NCI-H146 (cell line): Measurements from ENCODE around the gene PSORS1C1.

ENCODE experiments used
- DNase-seq: peaks from one replicate; lab custom pipeline; 2025; lab: John Stamatoyannopoulos, UW

Gene PSORS1C1

GRCh38 chr6:31096215-31096614 is 18.4 kb upstream of the PSORS1C1 start:
- no peak for DNase-seq

GRCh38 chr6:31096656-31097055 is 17.9 kb upstream of the PSORS1C1 start:
- no peak for DNase-seq

DNA sequence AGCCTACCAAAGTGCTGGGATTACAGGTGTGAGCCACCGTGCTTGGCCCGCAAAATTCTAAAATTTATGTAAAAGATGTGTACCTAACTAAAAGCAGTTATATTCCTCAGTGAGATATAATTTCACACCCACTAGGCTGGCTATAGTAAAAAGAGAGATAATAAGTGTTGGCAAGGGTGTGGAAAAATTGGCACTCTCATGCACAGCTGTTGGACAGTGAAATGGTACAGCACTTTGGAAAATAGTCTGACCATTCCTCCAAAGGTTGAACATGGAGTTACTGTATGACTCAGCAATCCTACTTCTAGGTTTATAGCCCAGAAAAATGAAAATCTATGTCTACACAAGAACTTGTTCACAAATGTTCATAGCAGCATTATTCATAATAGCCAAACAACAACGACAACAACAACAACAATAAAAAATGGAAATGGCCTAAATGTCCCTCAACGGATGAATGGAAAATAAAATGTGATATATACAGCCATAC is 16.1 kb upstream of the PSORS1C1 start:
- no peak for DNase-seq

GRCh38 chr6:31103136-31103535 is 11.5 kb upstream of the PSORS1C1 start:
- DNase-seq = no peak

DNA sequence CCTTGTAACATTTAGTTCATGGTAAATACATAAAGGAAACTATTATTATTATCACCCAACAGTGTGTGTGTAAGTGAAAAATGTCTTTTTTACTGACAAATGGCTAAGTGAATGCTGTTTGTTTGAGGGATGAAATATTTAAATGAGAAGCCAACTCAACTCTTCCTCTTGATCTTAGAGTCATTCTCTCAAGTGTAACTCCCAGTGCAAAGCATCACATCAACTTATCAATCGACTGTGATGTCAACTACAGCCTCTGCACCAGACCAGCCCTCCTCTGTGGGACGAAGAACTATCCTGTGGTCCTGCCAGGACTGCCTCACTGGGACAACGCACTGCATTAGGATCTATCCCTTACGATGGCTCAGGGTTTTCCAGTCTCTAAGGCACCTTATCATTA is 7.5 kb upstream of the PSORS1C1 start:
- DNase-seq = no peak

GRCh38 chr6:31110825-31111582 is 3.6 kb upstream of the PSORS1C1 start:
- DNase-seq = no peak

GRCh38 chr6:31111712-31112111 is 2.9 kb upstream of the PSORS1C1 start:
- no peak for DNase-seq

GRCh38 chr6:31112478-31112877 is 2.1 kb upstream of the PSORS1C1 start, which contains the start of gene C6orf15:
C6orf15 (minus strand) TSS chr6:31112575; CDS start chr6:31112555, 20 bp downstream.
- DNase-seq = no peak

DNA sequence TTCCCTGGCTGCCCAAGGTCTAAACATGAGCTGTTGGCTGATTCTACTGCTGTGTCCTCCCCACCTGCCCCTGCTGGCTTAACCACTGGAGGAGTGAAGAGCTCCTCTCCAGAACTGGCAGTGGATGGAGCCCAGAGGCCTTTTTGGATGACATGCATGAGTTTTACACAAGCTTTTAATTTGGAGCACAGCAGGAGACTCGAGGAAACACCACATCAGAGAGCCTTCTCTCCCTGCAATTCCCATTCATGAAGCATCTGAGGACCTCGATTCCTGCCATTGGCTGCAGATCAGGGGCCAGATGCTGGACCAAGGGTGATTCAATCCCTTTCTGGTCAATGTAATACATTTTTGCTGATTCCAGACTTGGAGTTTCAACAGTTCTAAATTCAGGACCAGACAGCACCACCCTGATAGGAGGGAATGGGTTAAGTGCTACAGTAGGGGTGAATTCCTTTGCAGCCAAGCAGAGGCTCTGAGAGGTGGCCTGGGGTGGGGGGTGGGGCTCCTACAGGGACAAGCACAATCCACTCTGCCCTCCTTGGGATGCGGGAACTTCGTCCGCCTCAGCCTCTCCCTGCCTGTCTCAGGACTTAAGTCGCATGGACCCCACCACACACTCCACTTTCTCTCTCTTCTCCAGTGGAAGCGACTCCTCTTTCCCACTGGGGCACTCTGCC is 599 bp upstream of the PSORS1C1 start:
- DNase-seq = no peak

DNA sequence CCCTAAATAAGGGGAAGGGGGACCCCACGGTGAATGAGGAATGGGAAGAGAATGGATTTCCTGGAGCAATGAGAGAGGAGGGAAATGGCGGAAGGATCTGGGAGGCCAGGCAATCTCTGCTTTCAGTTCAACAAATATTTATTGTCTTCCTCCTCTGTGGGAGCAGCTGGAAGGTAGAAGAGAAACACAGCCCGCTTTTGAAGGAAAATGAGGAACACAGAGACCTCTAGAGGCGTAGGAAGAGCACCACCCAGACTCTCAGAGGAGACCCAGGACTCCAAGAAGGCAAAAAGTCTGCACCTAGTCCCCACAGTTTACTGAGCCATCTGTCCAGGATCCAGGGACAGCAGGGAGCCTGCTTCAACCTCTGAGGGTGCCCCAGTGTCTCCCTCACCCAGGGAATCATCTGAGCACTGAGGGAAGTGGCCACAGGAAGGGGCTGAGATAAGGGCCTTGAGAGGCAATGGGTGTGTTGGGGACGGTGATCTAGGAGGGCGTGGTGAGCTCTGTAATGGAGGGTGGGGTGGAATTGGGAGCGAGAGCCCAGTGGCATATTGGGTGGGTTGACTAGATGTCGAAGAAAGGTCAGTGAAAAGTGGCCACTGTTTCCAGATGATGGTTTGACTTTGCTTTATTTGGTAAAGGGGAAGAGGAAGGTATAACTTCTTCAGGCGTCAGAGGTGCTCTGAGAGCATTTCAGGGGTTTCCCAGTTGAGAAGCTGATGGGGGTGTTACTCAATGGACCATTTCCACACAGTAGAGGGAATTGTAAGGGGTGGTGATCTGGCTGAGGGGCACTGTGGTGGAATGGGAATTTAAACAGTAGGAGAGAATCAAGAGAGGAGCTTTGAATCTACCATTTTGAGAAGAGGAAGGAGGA is 610 bp downstream of the PSORS1C1 start:
- no peak for DNase-seq

DNA sequence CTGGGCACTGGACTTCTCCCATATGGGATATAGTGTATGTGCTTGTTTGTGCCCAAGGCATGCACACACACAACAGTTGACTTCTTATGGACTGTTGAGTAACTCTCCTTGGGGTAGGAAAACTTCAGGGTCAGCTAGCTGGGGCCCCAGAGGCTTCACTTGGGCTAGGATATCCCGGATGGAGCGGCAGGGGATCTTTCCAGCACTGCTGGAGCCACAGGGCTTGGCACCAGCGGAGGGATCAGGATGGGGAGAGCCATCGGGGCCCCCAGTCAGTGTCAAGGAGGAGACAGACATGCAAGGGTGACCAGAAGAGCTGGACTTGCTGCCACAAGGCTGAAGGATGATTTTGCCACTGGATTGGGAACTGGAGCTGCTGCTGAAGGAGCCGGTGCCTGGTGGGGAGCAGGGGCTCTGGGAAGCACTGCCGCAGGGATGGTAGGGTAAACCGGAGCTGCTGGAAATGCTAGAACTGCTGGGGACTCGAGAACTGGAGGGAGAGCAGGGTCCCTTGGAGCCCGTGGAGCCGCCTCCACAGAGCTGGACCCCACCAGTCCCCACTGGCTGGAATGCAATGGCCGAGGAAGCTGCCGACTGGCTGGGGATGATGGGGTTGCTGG is 1.5 kb downstream of the PSORS1C1 start:
- no peak for DNase-seq

DNA sequence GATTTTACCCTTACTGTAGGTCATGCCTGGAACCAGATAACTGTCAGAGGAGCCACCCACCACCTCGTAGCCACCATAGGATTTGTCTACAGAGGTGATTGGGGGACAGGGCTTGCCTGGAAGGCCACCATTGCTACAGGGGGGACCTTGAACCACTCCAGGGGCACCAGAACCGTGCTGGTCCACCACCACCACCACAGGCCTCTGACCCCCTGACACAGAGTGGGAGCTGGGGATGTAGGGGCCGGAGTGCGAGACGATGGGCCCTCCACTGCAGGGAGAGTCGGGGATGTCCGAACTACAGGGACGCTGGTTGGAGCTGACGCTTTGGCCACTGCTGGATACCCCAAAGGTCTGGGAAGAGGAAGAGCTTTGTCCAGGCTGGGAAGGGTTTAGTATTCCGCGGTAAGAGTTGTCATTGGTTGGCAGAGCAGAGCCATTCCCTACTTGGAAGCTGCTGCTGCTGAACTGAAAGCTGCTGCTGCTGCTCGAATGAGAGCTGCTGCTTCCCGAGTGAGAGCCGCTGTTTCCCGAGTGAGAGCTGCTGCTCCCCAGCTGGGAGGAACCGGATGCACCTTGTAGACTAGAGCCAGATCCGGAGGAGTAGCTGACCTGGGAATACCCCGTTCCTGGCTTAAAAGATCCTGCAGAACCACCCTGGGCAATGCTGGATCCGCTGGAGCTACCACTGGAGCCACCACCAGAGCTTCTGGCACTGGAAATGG is 2.2 kb downstream of the PSORS1C1 start:
- DNase-seq = no peak

DNA sequence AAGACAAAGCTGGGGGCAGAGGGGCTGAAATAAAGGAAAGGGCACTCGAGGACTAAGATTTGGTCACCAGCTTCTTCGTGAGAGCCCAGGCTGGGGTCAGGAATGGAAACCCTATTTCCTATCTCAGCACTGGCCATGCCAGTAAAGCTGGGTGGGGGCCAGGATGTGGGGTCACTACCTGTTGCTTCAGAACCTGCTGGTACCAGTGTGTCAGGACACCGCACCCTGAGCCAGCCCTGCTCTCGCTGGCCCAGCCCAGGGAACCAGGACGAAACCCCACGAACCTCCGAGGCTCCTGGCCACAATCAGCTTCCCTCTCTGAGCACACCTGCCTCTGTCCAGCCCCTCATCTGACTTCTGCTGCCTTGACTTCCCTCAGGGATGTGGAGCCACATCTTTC is 3.6 kb downstream of the PSORS1C1 start:
- no peak for DNase-seq

DNA sequence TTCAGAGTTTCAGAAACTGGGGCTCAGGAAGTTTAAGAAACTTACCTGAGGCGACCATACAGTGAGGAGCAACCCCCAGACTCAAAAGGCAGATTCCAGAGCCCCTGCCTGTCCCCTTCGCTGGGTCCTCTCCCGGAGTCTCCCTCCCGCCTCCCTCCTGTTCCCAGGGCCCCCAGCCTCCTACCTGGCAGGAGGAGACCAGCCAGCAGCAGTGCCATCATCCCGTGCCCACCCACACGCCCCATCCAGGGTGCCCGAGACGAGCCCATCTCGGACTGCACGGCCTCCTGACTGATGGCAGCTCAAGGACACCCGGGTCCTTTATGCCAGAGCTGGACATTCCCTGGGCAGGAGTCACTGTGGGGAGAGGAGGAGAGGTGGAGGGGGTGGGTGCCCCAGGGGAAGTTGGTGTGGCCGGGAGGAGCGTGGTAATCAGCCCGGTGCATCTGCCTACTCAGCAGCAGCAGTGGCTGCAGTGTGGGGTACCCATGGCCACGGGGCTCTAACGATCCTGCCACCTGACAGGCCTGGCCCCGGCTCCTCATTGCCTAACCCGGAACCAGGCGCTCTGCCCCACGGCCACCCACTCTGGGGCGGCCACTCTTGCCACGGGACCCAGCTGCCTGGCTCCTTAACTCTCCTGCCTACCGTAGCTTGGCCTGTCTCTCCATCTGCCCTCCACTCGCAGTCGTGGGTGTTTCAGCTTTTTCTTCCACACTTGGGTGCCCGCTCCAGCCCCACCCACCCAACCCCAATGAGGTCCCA is 5.7 kb downstream of the PSORS1C1 start, which contains the start of gene CDSN:
Gene CDSN, minus strand, starts transcription at position 296 of the 765 bp plus-strand sequence. Its CDS starts 27 bp downstream, at position 269.
- no peak for DNase-seq

DNA sequence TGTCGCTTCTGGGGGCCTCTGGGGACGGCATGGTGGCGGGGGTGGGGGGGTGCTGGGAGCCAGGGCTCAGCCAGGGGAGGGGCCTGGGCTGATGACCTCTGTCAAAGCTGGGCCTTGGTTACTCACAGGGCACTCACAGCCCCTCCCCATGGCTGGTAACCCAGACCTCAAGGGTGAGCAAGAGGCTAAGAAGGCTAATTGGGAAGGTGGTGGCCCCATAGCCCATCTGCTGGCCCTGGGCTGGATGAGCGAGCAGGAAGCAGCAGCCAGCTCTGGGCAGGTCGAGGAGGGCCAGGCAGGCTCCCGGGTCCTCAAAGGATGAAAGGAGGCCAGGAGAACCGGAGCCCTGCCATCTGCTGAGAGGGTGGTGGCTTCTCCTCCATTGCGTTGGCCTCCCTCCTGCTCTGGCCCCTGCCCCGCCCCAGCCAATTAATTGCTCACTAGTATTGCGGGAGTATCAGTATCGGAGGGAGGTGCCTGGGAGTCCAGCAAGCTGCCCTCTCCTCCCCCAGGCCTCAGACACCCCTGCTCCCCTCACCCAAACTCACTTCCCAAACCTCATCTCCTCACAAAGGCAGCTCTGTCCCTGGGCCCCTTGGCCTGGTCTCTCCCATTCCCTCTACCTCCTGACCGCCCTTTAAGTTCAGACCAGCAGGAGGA is 6.7 kb downstream of the PSORS1C1 start:
- no peak for DNase-seq

GRCh38 chr6:31122791-31123706 is 8.4 kb downstream of the PSORS1C1 start:
- DNase-seq = no peak

- peak; percentile 7 for DNase-seq
Measured at GRCh38 chr6:31125162-31125561, 10.6 kb downstream of the PSORS1C1 start.

DNA sequence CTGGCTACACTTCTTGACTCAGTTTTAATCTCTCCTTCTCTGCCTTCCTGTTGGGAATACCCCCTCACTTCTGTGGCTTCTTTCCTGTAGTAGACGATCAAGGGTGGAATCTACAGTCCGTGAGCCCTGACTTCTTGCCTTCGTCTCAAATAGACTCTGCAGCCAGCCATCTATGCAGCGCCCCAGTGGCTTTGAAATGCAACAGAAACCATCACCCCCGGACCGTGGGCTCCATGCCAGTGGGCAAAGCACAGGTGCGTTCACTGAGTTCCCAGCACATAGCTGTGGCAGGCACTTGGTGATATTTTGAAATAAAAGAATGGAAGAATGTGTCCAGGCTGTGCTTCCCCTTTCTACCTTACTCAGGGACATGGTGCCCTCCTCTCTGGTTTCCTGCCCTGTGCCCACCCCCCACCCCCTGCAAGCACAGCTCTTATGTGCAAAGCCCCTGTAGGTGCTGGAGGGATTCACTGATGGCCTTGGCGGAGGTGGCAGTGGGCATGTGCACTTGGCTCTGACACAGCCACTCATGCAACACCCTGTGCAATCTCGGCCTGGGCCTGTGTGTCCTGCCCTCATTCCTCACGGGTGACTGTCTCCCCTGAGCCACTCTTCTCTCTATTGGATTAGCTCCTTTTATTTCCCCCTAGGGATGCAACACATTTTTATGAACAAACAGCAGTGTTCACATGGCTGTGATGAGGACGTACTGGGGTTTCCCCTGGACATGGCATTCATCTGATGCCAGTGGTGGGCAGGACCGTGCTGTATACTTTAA is 11.2 kb downstream of the PSORS1C1 start:
- DNase-seq = no peak
